ENCODE results near the gene ATF7IP2. TPM values are rescaled to one million over a fixed set of nuclear protein-coding genes. Genes with fewer than 3 reads are reported as not detected.
"Not testable (repeated sequence)": the region's sequence is repeated elsewhere in the genome, so short reads cannot be mapped to it uniquely, and the experiment has no call there.

ATF7IP2 gene
- total RNA-seq (ENCODE audit: unreplicated experiment) = 15.3 TPM
- long read RNA-seq, partial matches to known transcripts = 0 of 5 reads
- long read RNA-seq, other reads (novel, unspliced or antisense) = 1 of 5 reads

- Mint-ChIP-seq H3K27ac (ENCODE audit: unreplicated experiment) (peak within 1 kb of the TSS; percentile 91), H3K9me3 (ENCODE audit: unreplicated experiment) (no peaks in the 10 kb centered on the region), H3K36me3 (ENCODE audit: low read depth, unreplicated experiment) (peaks cover 11% of the 10 kb centered on the region), H3K27me3 (ENCODE audit: unreplicated experiment) (peaks cover 4% of the 10 kb centered on the region), H3K4me1 (ENCODE audit: unreplicated experiment) (peaks cover 8% of the 10 kb centered on the region), H3K4me3 (ENCODE audit: unreplicated experiment) (peak within 1 kb of the TSS; percentile 96)
- DNase-seq (ENCODE audit: low spot score) = peak; percentile 85
- TF ChIP-seq CTCF (IDR thresholded peaks at IDR 0.05; ENCODE audit: unreplicated experiment) = no peak
Observed at GRCh38 chr16:10385725-10386516, at the start of gene ATF7IP2. Gene ATF7IP2, plus strand, starts transcription at chr16:10386061. Its CDS starts 44,560 bp downstream, at chr16:10430621.

GRCh38 chr16:10338426-10338825 lies 47.4 kb upstream of the ATF7IP2 start:
- H3K4me3 Mint-ChIP-seq (ENCODE audit: unreplicated experiment) = no peak overlapping the region
- no peak overlapping the region for H3K27ac Mint-ChIP-seq (ENCODE audit: unreplicated experiment)
- peaks cover 5% of the 10 kb centered on the region for H3K36me3 Mint-ChIP-seq (ENCODE audit: low read depth, unreplicated experiment)
- H3K9me3 Mint-ChIP-seq (ENCODE audit: unreplicated experiment) = peaks cover 5% of the 10 kb centered on the region
- H3K4me1 Mint-ChIP-seq (ENCODE audit: unreplicated experiment) = no peaks in the 10 kb centered on the region
- no peak for DNase-seq (ENCODE audit: low spot score)
- H3K27me3 Mint-ChIP-seq (ENCODE audit: unreplicated experiment) = no peaks in the 10 kb centered on the region
- TF ChIP-seq CTCF (IDR thresholded peaks at IDR 0.05; ENCODE audit: unreplicated experiment) = no peak

GRCh38 chr16:10339777-10340732 lies 45.8 kb upstream of the ATF7IP2 start:
- H3K36me3 Mint-ChIP-seq (ENCODE audit: low read depth, unreplicated experiment) = peaks cover 5% of the 10 kb centered on the region
- no peak for DNase-seq (ENCODE audit: low spot score)
- no peaks in the 10 kb centered on the region for H3K27me3 Mint-ChIP-seq (ENCODE audit: unreplicated experiment)
- no peak overlapping the region for H3K4me3 Mint-ChIP-seq (ENCODE audit: unreplicated experiment)
- H3K4me1 Mint-ChIP-seq (ENCODE audit: unreplicated experiment) = no peaks in the 10 kb centered on the region
- H3K27ac Mint-ChIP-seq (ENCODE audit: unreplicated experiment) = no peak overlapping the region
- peaks cover 5% of the 10 kb centered on the region for H3K9me3 Mint-ChIP-seq (ENCODE audit: unreplicated experiment)
- no peak for TF ChIP-seq CTCF (IDR thresholded peaks at IDR 0.05; ENCODE audit: unreplicated experiment)

- Mint-ChIP-seq H3K4me3 (ENCODE audit: unreplicated experiment) (no peak overlapping the region), H3K9me3 (ENCODE audit: unreplicated experiment) (peaks cover 5% of the 10 kb centered on the region), H3K36me3 (ENCODE audit: low read depth, unreplicated experiment) (peaks cover 5% of the 10 kb centered on the region), H3K27me3 (ENCODE audit: unreplicated experiment) (peaks cover 4% of the 10 kb centered on the region), H3K27ac (ENCODE audit: unreplicated experiment) (no peak overlapping the region), H3K4me1 (ENCODE audit: unreplicated experiment) (no peaks in the 10 kb centered on the region)
- DNase-seq (ENCODE audit: low spot score) = no peak
- no peak for TF ChIP-seq CTCF (IDR thresholded peaks at IDR 0.05; ENCODE audit: unreplicated experiment)
Observed at GRCh38 chr16:10343124-10343760, 42.6 kb upstream of the ATF7IP2 start.

GRCh38 chr16:10344699-10345098 lies 41.2 kb upstream of the ATF7IP2 start:
- H3K27me3 Mint-ChIP-seq (ENCODE audit: unreplicated experiment); H3K36me3 Mint-ChIP-seq (ENCODE audit: low read depth, unreplicated experiment); H3K9me3 Mint-ChIP-seq (ENCODE audit: unreplicated experiment); H3K4me1 Mint-ChIP-seq (ENCODE audit: unreplicated experiment); H3K4me3 Mint-ChIP-seq (ENCODE audit: unreplicated experiment); H3K27ac Mint-ChIP-seq (ENCODE audit: unreplicated experiment); DNase-seq (ENCODE audit: low spot score): not testable (repeated sequence)
